Putamen (tissue), 1 donor: ENCODE measurements around the gene PNPLA7.
"Not testable (repeated sequence)": the region's sequence is repeated elsewhere in the genome, so short reads cannot be mapped to it uniquely, and the experiment has no call there.

Experiments
- DNase-seq: peaks from one replicate; pipeline ENCODE4 v3.0.0-alpha.2; 2016; ENCODE audit warnings: low spot score

PNPLA7 gene

GRCh38 chr9:137513801-137514570 is 36.2 kb downstream of the PNPLA7 start:
- not testable (repeated sequence) for DNase-seq

- not testable (repeated sequence) for DNase-seq
Observed at GRCh38 chr9:137513136-137513535, 37.1 kb downstream of the PNPLA7 start.

- no peak for DNase-seq
Observed at GRCh38 chr9:137511758-137512463, 38.3 kb downstream of the PNPLA7 start.

GRCh38 chr9:137511126-137511525 is 39.1 kb downstream of the PNPLA7 start:
- not testable (repeated sequence) for DNase-seq

GRCh38 chr9:137509198-137509597 is 41.0 kb downstream of the PNPLA7 start:
- no peak for DNase-seq

- DNase-seq = no peak
Observed at GRCh38 chr9:137506702-137507171, 43.5 kb downstream of the PNPLA7 start.

GRCh38 chr9:137506274-137506673 is 43.9 kb downstream of the PNPLA7 start:
- no peak for DNase-seq

GRCh38 chr9:137505421-137506140 is 44.6 kb downstream of the PNPLA7 start:
- DNase-seq = no peak

- DNase-seq = no peak
Observed at GRCh38 chr9:137504432-137504777, 45.8 kb downstream of the PNPLA7 start.

GRCh38 chr9:137502008-137502911 is 47.9 kb downstream of the PNPLA7 start:
- no peak for DNase-seq

GRCh38 chr9:137501457-137501856 is 48.7 kb downstream of the PNPLA7 start:
- no peak for DNase-seq

GRCh38 chr9:137500666-137501397 is 49.4 kb downstream of the PNPLA7 start:
- no peak for DNase-seq

GRCh38 chr9:137499858-137500661 is 50.1 kb downstream of the PNPLA7 start:
- DNase-seq = no peak

- DNase-seq = no peak
Observed at GRCh38 chr9:137499416-137499815, 50.8 kb downstream of the PNPLA7 start.

- DNase-seq = no peak
Observed at GRCh38 chr9:137498720-137499150, 51.5 kb downstream of the PNPLA7 start.

- DNase-seq = no peak
Observed at GRCh38 chr9:137497921-137498719, 52.1 kb downstream of the PNPLA7 start.

- no peak for DNase-seq
Observed at GRCh38 chr9:137496601-137497375, 53.4 kb downstream of the PNPLA7 start.
